Measurements from ENCODE around the gene TCF7L2.
"Not testable (repeated sequence)": the region's sequence is repeated elsewhere in the genome, so short reads cannot be mapped to it uniquely, and the experiment has no call there.

Gene TCF7L2

DNA sequence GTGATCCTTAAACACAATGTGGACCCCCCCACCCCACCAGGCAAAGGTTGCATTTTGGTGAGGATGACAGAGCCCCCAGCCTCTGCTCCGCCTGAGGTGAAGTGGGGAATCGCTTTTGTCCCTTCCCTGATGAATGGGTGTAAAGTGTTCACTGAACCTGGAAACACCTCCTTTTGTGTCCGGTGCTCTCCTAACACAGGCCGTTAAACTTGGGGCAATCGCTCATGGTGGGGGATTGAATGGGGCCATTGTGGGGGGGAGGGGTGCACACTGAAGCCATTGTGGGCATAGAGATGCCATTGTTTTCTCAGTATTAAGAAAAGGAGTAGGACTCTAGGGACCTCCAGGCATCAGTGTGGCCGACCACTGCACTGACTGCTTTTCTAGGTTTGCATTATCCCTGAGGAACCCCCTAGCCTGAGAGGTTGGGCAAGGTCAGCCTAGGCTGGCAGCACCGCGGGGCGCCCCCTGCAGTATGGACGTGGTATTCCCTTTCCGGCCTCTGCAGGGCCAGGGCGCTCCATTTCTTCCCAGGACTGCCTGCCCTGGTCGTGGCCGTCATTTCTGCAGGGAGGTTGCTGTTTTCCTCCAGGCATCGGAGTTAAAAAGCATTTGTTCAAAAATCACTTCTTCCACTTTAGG is 158.3 kb downstream of the TCF7L2 start:
- no peak for DNase-seq (ENCODE audit: low spot score)
- Histone ChIP-seq H3K27ac (no peak overlapping the region), H3K4me3 (no peak overlapping the region)
- TF ChIP-seq, protein P1, sequence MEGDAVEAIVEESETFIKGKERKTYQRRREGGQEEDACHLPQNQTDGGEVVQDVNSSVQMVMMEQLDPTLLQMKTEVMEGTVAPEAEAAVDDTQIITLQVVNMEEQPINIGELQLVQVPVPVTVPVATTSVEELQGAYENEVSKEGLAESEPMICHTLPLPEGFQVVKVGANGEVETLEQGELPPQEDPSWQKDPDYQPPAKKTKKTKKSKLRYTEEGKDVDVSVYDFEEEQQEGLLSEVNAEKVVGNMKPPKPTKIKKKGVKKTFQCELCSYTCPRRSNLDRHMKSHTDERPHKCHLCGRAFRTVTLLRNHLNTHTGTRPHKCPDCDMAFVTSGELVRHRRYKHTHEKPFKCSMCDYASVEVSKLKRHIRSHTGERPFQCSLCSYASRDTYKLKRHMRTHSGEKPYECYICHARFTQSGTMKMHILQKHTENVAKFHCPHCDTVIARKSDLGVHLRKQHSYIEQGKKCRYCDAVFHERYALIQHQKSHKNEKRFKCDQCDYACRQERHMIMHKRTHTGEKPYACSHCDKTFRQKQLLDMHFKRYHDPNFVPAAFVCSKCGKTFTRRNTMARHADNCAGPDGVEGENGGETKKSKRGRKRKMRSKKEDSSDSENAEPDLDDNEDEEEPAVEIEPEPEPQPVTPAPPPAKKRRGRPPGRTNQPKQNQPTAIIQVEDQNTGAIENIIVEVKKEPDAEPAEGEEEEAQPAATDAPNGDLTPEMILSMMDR (IDR thresholded peaks at IDR 0.05): no peak

DNA sequence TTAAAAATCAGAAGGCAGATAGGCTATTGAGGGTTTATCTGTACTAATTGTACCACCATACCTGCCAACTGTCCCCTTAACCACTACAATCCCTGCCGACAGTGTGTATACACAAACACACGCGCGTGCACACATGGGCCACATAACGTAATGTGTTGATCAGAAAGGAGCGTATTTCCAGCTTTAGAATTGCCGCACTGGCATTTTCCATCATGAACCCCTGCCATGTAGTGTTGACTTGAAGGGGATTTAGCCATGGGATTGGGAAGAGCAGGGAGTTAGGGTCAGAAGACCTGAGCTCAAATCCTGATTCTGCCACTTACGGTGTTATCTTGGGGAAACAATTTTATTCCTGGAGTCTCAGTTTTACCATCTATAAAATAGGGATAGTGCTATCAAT is 158.9 kb downstream of the TCF7L2 start:
- Histone ChIP-seq H3K4me3 (no peak overlapping the region), H3K27ac (no peak overlapping the region)
- no peak for DNase-seq (ENCODE audit: low spot score)
- TF ChIP-seq, protein P1 (IDR thresholded peaks at IDR 0.05): no peak

DNA sequence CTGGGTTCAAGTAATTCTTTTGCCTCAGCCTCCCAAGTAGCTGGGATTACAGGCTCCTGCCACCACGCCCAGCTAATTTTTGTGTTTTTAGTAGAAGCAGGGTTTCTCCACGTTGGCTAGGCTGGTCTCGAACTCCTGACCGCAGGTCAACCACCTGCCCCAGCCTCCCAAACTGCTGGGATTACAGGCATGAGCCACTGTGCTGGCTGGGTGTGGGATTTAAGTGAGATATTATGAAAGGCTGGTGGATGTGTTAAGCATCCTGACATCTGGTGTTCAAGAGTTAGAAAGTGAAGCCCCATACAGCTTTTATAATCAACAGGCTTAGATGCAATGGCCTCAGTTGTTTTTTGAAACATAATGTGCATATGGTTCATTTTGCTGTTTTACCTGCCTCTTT is 159.4 kb downstream of the TCF7L2 start:
- DNase-seq (ENCODE audit: low spot score); H3K27ac ChIP-seq; H3K4me3 ChIP-seq: not testable (repeated sequence)

DNA sequence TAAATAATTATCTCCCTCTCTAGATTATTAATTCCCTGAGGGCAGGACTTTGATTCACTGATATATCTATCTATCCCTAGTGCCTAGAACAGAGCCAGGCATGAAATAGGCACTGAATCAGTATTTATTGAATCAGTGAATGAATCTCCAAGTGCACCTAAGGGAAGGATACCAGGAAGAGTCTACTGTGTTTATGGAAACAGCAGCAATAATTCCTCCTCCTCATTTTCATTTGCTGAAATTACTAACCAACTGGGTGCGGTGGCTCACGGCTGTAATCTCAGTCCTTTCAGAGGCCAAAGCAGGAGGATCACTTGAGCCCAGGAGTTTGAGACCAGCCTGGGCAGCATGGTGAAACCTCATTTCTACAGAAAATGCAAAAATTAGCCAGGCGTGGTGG is 161.2 kb downstream of the TCF7L2 start:
- H3K4me3 ChIP-seq: no peak overlapping the region
- TF ChIP-seq, protein P1 (IDR thresholded peaks at IDR 0.05): no peak
- no peak for DNase-seq (ENCODE audit: low spot score)
- peak overlapping the region in 1 of 2 donors; percentile 1 for H3K27ac ChIP-seq

DNA sequence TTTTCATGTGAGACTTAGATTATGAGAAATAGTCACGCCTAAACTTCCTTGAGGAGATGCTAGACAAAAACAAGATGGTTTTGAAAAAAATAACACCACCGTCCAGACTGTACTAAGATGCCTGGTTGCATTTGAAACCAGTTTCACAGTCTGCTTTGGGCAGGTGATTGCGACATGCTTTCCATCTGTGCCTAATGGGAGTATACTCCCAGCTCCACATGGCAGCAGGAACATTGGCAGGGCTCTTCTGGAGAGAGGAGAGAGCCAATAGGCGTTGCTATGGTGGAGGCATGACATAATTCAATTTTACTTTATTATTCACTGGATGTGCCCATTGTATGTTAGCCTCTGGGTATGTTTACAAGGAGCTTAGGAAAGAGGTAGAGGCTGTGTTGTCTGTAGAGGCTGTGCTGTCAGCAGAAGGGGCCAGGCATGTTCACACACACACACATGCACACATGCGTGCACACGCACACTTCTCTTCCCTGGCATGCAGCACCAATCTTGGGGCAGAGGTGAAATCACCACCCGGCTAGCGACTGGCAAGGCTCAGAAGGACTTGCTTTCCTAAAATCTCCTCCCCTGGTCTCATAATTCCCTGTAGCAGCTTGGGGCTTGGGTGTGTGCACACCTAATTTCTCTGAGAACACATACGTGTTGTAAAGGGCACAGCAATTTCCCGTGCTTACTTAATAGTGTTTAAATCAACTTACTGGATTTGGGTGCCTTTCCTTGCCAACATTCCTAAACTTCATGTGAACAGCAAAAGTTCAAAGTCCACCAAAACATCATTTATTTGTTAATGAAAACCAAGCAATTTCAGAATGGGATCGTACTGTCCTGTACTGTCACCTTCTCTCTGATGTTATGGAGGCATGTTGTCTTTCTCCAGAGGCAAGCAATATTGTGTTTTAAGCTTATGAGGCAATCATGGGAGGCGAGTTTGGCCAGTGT is 162.1 kb downstream of the TCF7L2 start:
- TF ChIP-seq, protein P1 (IDR thresholded peaks at IDR 0.05): no peak
- no peak for DNase-seq (ENCODE audit: low spot score)
- Histone ChIP-seq H3K4me3 (no peak overlapping the region), H3K27ac (peak overlapping the region in 1 of 2 donors; percentile 71)

DNA sequence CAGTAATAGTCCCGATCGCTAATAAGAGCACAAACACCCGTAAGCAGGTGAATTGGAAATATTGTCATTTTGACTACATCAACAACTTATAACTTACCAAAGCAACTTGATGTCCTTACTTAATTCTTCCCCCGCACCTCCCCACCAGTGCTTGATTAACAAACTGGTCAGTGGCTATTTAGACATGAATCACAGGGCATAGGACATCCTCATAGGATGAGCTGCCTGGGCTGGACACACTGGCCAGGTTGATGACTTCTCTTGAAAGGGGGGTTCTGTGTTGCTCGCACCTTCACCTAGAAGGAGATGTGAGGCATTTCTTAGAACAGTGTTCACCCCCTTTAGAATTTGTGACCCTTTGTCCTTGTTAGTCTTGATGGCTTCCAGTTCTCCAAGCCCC is 163.2 kb downstream of the TCF7L2 start:
- DNase-seq (ENCODE audit: low spot score): no peak
- TF ChIP-seq, protein P1 (IDR thresholded peaks at IDR 0.05): no peak
- Histone ChIP-seq H3K4me3 (no peak overlapping the region), H3K27ac (peak overlapping the region in 1 of 2 donors; percentile 13)

DNA sequence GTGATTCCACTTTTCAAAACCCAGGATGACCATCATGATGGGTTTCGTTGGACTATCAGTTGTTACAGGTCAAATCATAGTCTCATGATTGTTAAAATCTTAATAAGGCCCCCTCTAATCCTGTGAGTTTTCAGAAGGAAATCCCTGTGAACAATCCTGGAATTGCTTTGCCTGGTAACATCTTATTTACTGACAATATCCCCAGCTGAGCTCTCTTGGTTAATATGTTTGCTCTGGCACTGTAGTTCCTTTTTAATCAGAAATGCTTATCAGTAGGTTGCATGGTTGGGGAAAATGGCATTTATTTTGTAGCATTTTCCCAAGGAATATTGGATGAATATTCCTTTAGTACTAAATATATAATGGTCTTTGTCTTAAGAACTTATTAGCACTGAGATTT is 163.9 kb downstream of the TCF7L2 start:
- no peak overlapping the region for H3K4me3 ChIP-seq
- TF ChIP-seq, protein P1 (IDR thresholded peaks at IDR 0.05): no peak
- no peak overlapping the region for H3K27ac ChIP-seq
- DNase-seq (ENCODE audit: low spot score): no peak
